Body of pancreas (tissue), 4 donors: ENCODE results near the gene TTI1.

Experiments used
- CTCF ChIP-seq, 7 experiments: fragments of 450-650 bp in 4 of 7; fragments of 200-600 bp in 3 of 7; sonication (generic) in 3 of 7; IDR thresholded peaks; one replicate each; pipeline ENCODE4 v1.5.1; 2016 to 2019; ENCODE audit warnings: antibody characterized with exemption in 7 of 7
- POLR2A ChIP-seq, 3 donors: fragments of 450-650 bp; IDR thresholded peaks; one replicate each; pipeline ENCODE4 v1.6.1; 2016; ENCODE audit warnings: antibody characterized with exemption in 3 of 3, mild to moderate bottlenecking in 2 of 3

- TF ChIP-seq POLR2A (IDR thresholded peaks at IDR 0.05) = no peak
- TF ChIP-seq CTCF (IDR thresholded peaks at IDR 0.05) = no peak
Observed at GRCh38 chr20:37936451-37936850, 96.8 kb downstream of the TTI1 start.
